Duodenal mucosa (tissue), 2 donors: Measurements from ENCODE around the gene L1CAM.

Experiments
- H3K27ac ChIP-seq: one replicate; pipeline ENCODE4 v1.7.0; 2013; ENCODE audit warnings: low read depth, low read length
- H3K27me3 ChIP-seq, 2 donors: one replicate each; pipeline ENCODE4 v1.7.0; 2013; ENCODE audit warnings: low read length in 2 of 2, control low read depth in 1 of 2; ENCODE audit not compliant: insufficient read depth in 2 of 2, control insufficient read depth in 1 of 2
- H3K36me3 ChIP-seq, 2 donors: one replicate each; pipeline ENCODE4 v1.7.0; 2013; ENCODE audit warnings: low read length in 2 of 2, control low read depth in 1 of 2; ENCODE audit not compliant: insufficient read depth in 2 of 2, control insufficient read depth in 1 of 2
- H3K4me1 ChIP-seq, 2 donors: one replicate each; pipeline ENCODE4 v1.7.0; 2013; ENCODE audit warnings: low read length in 2 of 2, control low read depth in 1 of 2; ENCODE audit not compliant: insufficient read depth in 2 of 2, control insufficient read depth in 1 of 2
- H3K4me3 ChIP-seq, 2 donors: one replicate each; pipeline ENCODE4 v1.7.0; 2013; ENCODE audit warnings: low read length in 2 of 2, low read depth in 1 of 2
- H3K9ac ChIP-seq, 2 donors: one replicate each; pipeline ENCODE4 v1.7.0; 2013; ENCODE audit warnings: low read length in 2 of 2, low read depth in 1 of 2
- H3K9me3 ChIP-seq, 2 donors: one replicate each; pipeline ENCODE4 v1.7.0; 2013; ENCODE audit warnings: low read length in 2 of 2, control low read depth in 1 of 2; ENCODE audit not compliant: control insufficient read depth in 1 of 2

Gene L1CAM

GRCh38 chrX:153884136-153884535, 1.8 kb downstream of the L1CAM start:
- H3K27me3 ChIP-seq, result peaks cover 15 to 25% of the 10 kb centered on the region in 2 donors
- no peak overlapping the region for H3K27ac ChIP-seq
- H3K4me3 ChIP-seq, result no peak overlapping the region
- peaks cover 0 to 4% of the 10 kb centered on the region in 2 donors for H3K4me1 ChIP-seq
- H3K9ac ChIP-seq, result no peak overlapping the region
- H3K36me3 ChIP-seq, result no peaks in the 10 kb centered on the region
- H3K9me3 ChIP-seq, result no peaks in the 10 kb centered on the region

DNA sequence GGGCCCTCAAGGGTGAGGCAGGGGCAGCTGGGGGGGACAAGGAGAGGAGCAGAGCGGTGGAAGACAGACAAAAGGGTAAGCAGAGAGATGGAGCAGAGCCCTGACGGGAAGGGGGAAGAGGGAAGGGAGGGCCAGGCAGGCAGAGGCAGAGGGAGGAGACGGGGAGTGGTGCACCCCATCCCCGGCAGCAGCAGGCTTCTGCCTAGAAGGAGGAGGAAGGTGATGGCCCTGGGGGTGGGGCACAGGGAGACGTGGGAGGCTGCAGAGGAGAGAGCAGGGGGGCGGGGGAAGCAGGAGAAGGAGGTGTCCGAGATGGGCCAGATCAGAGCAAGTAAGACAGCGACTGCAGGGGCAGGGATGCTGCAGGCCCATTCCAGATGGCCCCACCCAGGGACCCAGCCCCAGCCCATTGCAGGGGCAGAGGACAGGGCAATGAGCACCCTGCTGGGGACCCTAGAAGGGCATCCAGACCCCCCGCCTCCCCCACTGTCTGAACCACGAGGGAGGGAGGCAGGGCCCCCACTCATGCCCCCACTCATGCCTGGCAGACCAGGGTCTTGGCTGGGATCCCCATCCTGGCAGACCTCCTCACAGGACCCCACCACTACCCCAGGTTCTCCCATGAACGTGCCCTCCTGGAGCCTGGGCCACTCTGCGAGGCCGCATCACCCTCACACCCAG, 2.7 kb downstream of the L1CAM start:
- Histone ChIP-seq H3K27me3 (peaks cover 19 to 28% of the 10 kb centered on the region in 2 donors), H3K27ac (no peak overlapping the region), H3K36me3 (no peaks in the 10 kb centered on the region), H3K4me1 (peaks cover 0 to 4% of the 10 kb centered on the region in 2 donors), H3K9ac (no peak overlapping the region), H3K4me3 (no peak overlapping the region), H3K9me3 (no peaks in the 10 kb centered on the region)

- H3K9ac ChIP-seq, result no peak overlapping the region
- H3K9me3 ChIP-seq, result no peaks in the 10 kb centered on the region
- H3K36me3 ChIP-seq, result no peaks in the 10 kb centered on the region
- H3K27ac ChIP-seq, result no peak overlapping the region
- no peak overlapping the region for H3K4me3 ChIP-seq
- H3K27me3 ChIP-seq, result peaks cover 19 to 30% of the 10 kb centered on the region in 2 donors
- H3K4me1 ChIP-seq, result peaks cover 0 to 4% of the 10 kb centered on the region in 2 donors
Observed at GRCh38 chrX:153882557-153882956, 3.4 kb downstream of the L1CAM start.

DNA sequence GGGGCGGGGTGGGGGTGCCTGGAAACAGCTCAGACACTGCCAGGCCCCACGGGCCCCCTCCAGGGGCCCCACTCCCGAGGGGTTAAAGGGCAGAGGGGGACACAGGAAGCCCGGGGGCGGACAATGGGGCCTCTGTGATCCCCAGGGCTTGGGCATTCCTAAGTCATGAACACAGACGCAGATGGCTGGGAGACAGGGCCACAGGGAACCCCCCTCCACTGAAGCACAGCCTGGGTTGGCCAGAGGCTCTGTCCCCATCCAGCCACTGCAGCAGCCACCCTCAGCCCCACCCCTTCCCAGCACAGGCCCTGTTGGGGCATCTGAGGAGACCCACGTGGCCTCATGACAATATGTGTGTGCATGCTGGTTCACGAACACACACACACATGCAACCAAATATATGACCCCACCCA, 3.9 kb downstream of the L1CAM start:
- peaks cover 19 to 30% of the 10 kb centered on the region in 2 donors for H3K27me3 ChIP-seq
- H3K4me3 ChIP-seq, result no peak overlapping the region

GRCh38 chrX:153881281-153881680, 4.7 kb downstream of the L1CAM start:
- H3K36me3 ChIP-seq, result no peaks in the 10 kb centered on the region
- no peak overlapping the region for H3K9ac ChIP-seq
- H3K9me3 ChIP-seq, result no peaks in the 10 kb centered on the region
- no peak overlapping the region for H3K27ac ChIP-seq
- H3K4me3 ChIP-seq, result no peak overlapping the region
- H3K27me3 ChIP-seq, result peaks cover 19 to 30% of the 10 kb centered on the region in 2 donors
- H3K4me1 ChIP-seq, result peaks cover 0 to 4% of the 10 kb centered on the region in 2 donors

More for the DNA sequence above, 3.9 kb downstream of the L1CAM start:
- no peak overlapping the region for H3K9ac ChIP-seq
- no peaks in the 10 kb centered on the region for H3K36me3 ChIP-seq
- H3K4me1 ChIP-seq, result peaks cover 0 to 4% of the 10 kb centered on the region in 2 donors
- no peak overlapping the region for H3K27ac ChIP-seq
- H3K9me3 ChIP-seq, result no peaks in the 10 kb centered on the region

GRCh38 chrX:153880440-153880815, 5.5 kb downstream of the L1CAM start:
- H3K27me3 ChIP-seq, result peaks cover 18 to 29% of the 10 kb centered on the region in 2 donors
- no peak overlapping the region for H3K4me3 ChIP-seq
- no peaks in the 10 kb centered on the region for H3K9me3 ChIP-seq
- H3K4me1 ChIP-seq, result peaks cover 0 to 4% of the 10 kb centered on the region in 2 donors
- no peak overlapping the region for H3K9ac ChIP-seq
- H3K36me3 ChIP-seq, result no peaks in the 10 kb centered on the region
- H3K27ac ChIP-seq, result no peak overlapping the region

- H3K4me3 ChIP-seq, result no peak overlapping the region
- no peaks in the 10 kb centered on the region for H3K4me1 ChIP-seq
- no peak overlapping the region for H3K9ac ChIP-seq
- peaks cover 12 to 23% of the 10 kb centered on the region in 2 donors for H3K27me3 ChIP-seq
- no peak overlapping the region for H3K27ac ChIP-seq
- H3K9me3 ChIP-seq, result no peaks in the 10 kb centered on the region
- H3K36me3 ChIP-seq, result no peaks in the 10 kb centered on the region
Observed at GRCh38 chrX:153879741-153880439, 6.1 kb downstream of the L1CAM start.

DNA sequence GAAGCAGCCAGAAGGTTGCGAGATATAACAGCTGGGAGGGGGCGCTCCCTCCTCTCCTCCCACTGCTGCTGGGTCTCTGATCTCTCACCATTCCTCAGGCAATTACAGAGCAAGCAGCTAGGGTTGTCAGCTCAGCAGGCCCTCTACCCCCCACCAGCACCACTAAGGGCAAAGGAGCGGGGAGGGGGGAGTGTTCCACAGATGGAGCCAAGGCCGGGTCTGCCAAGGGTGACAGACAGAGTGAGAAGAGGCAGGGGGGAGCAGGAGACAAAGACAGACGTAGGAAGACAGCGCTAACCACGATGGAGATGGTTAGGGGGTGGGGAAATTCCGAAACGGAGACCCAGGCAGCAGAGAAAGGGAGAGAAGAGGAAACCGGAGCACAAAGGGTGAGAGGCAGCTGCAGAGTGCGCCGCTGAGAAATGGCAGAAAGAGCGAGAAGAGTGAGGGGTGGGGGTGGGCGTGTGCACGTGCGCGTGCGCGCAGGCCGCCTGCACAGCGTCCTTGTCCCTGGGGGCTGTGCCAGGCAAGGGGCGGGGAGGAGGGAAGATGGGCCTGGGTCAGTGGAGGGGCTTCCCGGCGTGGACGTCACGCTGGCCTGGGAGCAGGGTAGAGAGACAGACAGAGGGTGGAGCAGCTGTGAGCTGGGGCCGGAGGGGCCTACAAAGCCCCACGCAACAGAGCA, 6.9 kb downstream of the L1CAM start:
- Histone ChIP-seq H3K9ac (no peak overlapping the region), H3K4me1 (no peaks in the 10 kb centered on the region), H3K9me3 (no peaks in the 10 kb centered on the region), H3K27me3 (peaks cover 8 to 16% of the 10 kb centered on the region in 2 donors), H3K27ac (no peak overlapping the region), H3K4me3 (no peak overlapping the region), H3K36me3 (no peaks in the 10 kb centered on the region)

DNA sequence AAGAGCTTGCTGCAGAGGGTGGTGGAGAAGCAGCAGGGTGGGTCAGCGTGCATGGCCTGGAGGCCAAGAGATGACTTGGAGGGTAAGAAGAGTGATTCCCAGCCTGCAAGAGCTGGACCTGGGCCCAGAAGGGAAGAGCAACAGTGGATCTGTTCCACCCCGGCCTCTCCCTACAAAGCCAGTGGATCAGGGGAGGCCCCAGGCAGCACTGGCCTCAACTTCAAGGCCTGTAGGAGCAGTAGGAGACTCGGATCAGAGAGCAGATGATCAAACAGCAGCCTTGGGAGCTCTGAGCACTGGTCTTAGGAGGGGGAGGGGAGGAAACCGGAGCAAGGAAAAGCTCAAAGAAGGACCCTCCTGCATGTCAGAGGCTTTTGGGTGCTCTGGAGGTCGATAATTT, 7.6 kb downstream of the L1CAM start:
- Histone ChIP-seq H3K27me3 (peaks cover 4 to 11% of the 10 kb centered on the region in 2 donors), H3K4me1 (no peaks in the 10 kb centered on the region)

More for the DNA sequence above, 7.6 kb downstream of the L1CAM start:
- no peak overlapping the region for H3K27ac ChIP-seq
- H3K9me3 ChIP-seq, result no peaks in the 10 kb centered on the region
- no peak overlapping the region for H3K4me3 ChIP-seq
- H3K36me3 ChIP-seq, result no peaks in the 10 kb centered on the region
- no peak overlapping the region for H3K9ac ChIP-seq
